A549 treated with AZD2906 at 1 μM for 4 hours (cell line): ENCODE results near the gene L3MBTL4. TPM values are rescaled to one million over a fixed set of nuclear protein-coding genes. Genes with fewer than 3 reads are reported as not detected.

Experiments used
- total RNA-seq: library from RNA; stranded (reverse); fragments of 200-300 nt; extraction: Qiagen RNA extraction; gene quantifications from 5 replicates; pipeline ENCODE4 v1.2.3, GENCODE V29; 2022

L3MBTL4 gene
- total RNA-seq: 0.02 to 0.05 TPM in 2 of 5 replicates, not detected in the others

GRCh38 chr18:6414723-6415417 is at the start of gene L3MBTL4:
Gene L3MBTL4 (minus strand): TSS chr18:6414911. CDS start chr18:6311625, 103,286 bp downstream.

